GM21619 (cell line): ENCODE measurements around the gene FAM193B.
"Not testable (repeated sequence)": the region's sequence is repeated elsewhere in the genome, so short reads cannot be mapped to it uniquely, and the experiment has no call there.

ENCODE experiments used
- ATAC-seq: cut with Tn5 transposase; IDR thresholded peaks from one replicate; pipeline ENCODE4 v1.9.1; 2021; ENCODE audit not compliant: unreplicated experiment

Gene FAM193B

GRCh38 chr5:177487975-177488374, 66.4 kb downstream of the FAM193B start:
- no peak for ATAC-seq

DNA sequence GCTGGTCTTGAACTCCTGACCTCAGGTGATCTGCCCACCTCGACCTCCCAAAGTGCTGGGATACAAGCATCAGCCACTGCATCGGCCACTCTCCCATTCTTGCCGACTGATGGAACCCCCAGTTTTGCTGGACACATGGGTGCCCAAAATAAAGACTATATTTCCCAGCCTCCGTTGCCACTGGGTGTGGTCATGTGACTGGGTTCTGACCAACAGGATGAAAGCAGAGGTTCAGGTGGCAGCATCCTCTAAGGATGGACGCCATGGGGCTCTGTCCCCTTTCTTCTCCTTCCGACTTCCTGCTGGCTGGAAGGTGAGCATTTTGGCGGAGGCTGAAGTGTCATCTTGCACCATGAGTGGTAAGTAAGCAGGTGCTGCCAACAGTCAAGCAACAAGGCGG, 67.2 kb downstream of the FAM193B start:
- no peak for ATAC-seq

- no peak for ATAC-seq
These were observed 68.1 kb downstream of the FAM193B start for GRCh38 chr5:177486256-177486655.

DNA sequence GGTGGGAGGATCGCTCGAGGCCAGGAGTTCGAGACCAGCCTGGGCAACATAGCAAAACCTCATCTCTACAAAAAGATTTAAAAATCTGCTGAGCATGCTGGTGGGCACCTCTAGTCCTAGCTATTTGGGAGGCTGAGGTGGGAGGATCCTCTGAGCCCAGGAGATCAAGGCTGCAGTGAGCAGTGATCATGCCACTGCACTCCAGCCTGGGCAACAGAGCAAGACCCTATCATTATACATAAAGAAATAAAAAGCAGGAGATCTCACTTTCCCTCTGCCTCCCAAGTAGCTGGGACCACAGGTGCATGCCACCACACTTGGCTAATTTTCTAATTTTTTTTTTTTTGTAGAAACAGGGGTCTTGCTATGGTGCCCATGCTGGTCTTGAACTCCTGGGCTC, 68.6 kb downstream of the FAM193B start:
- not testable (repeated sequence) for ATAC-seq

- ATAC-seq, result no peak
These were observed 69.3 kb downstream of the FAM193B start for GRCh38 chr5:177484902-177485549.

GRCh38 chr5:177483994-177484901, 70.1 kb downstream of the FAM193B start:
- no peak for ATAC-seq

DNA sequence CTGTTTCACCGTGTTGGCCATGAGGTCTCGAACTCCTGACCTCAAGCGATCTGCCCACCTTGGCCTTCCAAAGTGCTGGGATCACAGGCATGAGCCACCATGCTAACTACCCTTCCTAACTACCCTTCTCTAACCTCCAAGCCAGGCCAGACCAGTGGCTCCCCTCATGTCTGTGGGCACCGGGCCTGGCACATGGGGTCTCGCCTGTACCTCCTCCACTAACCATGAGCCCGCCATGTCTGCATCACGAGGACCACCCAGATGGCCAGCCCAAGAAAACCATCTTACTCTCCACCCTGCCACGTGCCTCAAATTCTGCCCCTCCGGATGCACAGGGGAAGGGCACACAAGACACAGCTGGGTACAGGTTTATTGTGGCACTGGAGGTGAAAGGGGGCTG, 71.3 kb downstream of the FAM193B start:
- no peak for ATAC-seq

- ATAC-seq, result no peak
These were observed 72.0 kb downstream of the FAM193B start for GRCh38 chr5:177482359-177482795.

GRCh38 chr5:177479774-177480173, 74.6 kb downstream of the FAM193B start:
- no peak for ATAC-seq

DNA sequence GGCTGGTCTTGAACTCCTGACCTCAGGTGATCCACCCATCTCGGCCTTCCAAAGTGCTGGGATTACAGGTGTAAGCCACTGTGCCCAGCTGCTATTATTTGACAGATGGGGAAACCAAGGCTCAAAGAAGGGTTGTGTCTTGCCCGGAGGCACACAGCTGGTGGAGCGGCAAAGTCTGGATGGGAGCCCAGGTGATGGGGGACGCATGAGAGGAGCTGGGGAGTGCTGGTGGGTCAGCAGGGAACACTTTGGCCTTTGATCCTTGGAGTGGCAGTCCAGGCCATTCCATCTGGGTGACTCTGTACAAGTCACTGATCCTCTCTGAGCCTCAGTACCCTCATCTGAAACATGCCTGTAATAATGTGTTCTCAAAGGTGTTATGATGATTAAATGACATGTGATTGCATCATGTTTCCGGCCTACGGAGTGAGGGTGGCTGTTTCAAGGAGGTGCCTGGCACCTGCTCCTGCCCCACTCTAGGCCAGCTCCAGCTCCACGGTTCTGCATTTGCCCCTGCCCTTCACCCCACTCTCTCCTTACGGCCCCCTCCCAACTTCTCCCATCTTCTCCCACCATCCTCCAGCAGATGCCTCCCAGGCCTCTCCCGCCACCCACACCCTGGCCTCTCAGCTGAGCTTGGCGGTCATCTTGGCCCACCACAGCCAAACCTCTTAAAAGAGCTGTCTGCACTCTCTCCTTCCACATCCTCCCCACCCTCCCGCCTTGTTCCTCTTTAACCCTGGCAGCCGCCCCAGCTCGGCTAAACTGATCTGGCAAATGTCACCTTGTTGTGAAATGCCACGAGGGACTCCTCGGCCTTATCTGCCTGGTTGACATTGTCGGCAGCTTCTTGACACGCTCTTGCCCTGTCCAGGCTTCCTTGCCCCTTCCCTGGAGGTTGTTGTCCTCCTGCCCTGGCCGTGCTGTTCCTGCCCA, 75.4 kb downstream of the FAM193B start:
- ATAC-seq, result no peak

DNA sequence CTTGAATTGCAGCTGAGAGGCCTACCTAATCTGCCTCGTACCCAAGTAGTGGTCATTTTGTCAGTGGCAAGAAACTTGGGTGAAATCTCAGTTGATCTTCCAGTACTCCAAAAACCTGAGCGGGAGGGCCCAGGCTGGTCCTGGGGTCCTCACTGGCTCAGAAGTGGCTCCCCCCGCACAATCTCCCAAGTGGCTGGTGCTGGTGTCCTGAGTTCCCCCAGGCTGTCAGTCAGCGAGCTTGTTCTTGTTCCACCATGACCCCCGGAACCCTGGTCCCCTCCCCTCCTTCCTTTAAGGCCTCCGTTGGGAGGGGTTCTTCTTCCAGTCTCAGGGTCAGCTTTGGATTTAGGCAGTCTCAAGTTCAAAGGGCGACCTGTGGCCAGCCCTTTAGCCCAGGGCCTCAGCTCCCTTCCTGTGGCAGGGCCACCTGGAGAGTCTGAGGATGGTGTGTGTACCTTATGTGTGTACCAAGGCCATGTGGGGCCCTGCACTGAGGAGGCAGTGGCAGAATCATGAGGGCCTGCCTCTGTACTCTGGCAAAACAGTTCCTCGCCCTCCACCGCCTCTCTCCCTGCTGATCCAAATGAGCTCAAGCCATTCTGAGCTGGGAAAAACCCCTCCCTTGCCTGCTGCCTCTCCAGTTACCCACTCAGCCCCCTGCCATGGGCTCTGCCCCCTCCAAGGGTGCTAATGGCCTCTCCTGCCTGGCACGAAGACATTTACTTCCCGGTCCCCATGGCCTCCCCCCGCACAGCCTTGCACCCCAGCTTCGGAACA, 76.5 kb downstream of the FAM193B start:
- no peak for ATAC-seq

DNA sequence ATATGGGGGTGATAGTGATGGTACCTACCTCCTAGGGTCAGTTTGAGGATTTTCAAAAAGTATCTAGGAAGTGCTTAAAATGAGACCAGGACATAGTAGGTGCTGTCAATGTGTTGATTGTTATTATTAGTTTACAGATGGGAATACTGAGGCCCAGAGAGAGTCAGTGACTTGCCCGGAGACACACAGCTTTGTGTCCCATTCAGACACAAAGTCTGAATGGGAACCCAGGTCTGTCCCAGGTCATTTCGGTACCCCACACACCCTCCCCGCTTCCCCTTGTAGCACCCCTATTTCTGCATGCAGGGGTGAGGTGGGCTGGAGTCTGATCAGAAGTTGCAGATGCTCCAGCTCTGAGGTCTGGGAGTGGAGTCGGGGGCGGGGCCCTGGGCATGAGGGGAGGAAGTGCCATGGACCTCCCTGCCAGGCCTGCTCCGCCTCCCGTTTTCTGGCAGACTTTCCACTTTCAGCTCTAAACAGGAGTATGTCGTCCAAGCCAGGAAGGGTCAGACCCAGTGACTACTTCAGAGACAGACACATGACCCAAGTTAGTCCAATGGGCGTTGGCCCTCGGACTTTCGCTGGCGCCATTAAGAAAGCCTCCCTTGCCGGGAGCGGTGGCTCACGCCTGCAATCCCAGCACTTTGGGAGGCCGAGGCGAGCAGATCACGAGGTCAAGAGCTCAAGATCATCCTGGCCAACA, 77.7 kb downstream of the FAM193B start:
- no peak for ATAC-seq

GRCh38 chr5:177475563-177476427, 78.6 kb downstream of the FAM193B start:
- ATAC-seq, result no peak

DNA sequence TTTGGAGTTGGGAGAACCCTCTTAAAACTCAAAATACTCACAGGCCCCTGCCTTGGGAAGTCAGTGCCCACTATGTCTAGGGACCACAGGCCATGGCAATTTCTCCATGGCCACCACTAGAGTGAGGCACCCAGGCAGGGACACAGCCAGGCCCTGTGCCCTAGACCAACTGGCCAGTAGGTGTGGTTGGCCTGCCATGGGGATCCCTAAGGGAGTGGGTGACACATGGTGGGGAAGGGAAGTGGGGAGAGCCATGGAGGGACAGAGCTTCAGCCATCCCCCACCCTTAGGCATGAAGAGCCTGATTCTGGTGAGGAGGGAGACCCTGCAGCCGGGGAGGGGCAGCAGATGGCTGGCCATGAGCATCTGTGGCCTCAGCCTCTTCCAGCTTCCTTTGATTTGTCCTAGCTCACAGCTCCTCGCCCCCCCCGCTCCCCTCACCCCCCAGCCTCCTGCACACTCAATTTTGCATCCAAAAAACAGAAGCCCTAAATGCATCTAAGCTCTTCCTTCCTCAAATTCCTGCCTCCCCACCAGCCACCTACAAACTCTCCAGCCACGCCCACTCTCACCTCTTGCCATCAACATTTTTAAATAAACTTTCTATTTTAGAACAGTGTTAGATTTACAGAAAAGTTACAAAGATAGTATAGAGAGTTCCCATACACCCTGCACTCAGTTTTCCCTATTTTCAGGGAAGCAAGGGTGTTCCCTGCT, 79.4 kb downstream of the FAM193B start:
- ATAC-seq, result no peak

DNA sequence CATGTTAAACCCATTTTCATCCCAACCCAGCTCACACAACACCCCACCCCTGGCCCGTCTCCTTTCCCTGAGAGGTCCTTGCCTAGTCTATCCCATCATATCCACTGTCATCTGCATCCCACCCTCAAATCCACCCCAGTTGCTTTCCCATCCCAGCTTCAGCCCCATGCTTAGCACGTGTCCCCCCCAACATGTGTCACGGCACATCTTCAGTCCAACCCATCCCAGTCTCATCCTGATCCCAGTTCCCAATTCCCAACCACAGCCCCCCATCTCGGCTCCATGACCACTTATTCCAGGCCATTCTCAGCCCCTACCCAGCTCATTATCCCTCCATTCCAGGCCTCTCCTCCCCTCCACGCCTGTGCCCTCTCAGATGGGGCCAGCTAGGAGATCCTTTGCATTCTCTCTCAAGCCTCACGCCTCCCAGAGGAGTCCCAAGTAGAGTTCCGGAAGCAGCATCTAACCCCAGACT, 80.3 kb downstream of the FAM193B start:
- ATAC-seq, result no peak

DNA sequence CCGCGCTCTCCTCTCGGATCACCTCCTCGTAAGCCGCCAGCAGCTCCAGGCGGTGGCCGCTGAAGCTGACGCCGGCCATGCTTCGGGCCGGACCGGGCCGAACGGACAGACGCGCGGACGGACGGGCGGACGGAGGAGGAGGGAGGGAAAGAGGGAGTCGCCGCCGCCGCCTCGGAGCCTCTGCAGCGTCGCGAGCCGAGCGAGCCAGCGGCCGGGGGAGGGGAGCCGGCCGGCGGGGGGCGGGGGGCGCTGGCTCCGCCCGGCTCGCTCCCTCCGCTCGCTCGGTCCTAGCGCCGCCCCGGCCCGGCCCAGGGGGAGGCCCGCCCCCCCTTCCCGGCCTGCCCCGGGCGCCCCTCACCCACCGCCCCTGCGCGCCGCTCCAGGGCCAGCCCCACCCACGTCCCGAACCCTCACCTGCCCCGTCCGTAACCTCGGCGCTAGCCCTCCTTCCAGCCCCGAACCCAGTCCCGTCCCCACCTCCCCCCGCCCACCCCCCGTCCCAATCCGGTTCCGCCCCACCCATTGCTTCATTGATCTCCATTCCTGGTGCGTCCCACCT, 80.8 kb downstream of the FAM193B start, which contains the start of gene DBN1:
DBN1 (minus strand) TSS at position 192 of the 559 bp plus-strand sequence; CDS start at position 79, 113 bp downstream.
- ATAC-seq, result no peak
